ENCODE results near the gene SDK2. TPM values are rescaled to one million over a fixed set of nuclear protein-coding genes. Genes with fewer than 3 reads are reported as not detected.
"Not testable (repeated sequence)": the region's sequence is repeated elsewhere in the genome, so short reads cannot be mapped to it uniquely, and the experiment has no call there.

Gene SDK2
- total RNA-seq, 4 donors from 2014 or later, result 1.5 to 7.0 (median 3.7) TPM

DNA sequence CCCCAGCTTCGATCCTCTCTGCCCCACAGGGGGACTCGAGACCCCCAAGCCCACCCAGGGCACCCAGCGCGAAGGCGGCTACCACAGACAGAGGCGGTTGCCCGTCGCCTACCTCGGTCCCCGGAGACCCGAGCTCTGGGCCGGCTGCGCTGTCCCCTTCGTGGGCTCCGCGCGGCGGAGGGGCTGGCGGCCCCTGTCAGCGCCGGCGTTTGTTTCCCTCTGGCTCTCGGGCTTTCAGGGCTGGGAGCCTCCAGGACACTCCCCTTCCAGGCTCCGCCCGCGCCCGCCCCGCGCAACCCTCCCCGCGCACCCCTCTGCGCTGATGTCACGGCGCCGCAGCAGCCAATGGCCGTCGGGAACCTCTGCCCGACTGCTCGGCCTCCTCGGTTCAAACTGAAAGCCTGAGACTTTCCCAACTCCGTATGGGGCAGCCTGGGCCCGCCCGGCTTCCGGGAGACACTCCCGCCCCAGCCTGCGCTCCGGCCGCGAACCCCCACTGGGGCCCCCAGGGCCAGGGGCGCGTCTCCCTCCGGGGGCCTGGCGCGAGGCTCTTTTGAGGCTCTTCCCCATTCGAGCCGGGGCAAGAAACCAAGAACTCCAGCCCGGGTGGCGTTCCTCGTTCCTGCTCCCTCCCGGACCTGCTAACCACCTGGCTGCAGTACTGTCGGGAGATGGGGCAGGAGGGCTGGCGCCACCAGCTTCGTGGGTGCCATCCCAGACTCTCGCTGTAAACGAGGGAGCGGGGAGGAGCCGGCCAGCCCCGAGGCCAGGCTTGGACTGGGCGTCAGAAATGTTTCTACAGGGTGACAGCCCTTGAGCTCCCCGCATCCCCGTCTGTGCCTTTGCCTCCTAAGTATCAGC is 332.2 kb downstream of the SDK2 start, which contains the start of gene CDC42EP4:
CDC42EP4 (minus strand) TSS at position 221 of the 861 bp plus-strand sequence. CDS start 25,501 bp downstream, outside the sequence.
- DNase-seq, result peak; percentile 95 to 96
- no peaks in the 10 kb centered on the region for H3K36me3 ChIP-seq
- intact Hi-C loops (cut with DNase I), result loop anchor here (2.0 kb wide), 1 partner anchor 53 kb away; no protein-coding TSS in a partner anchor
- peaks cover 28 to 36% of the 10 kb centered on the region in 2 donors for H3K4me1 ChIP-seq
- TF ChIP-seq POLR2A (IDR thresholded peaks at IDR 0.05), result peak; percentile 88 to 100
- TF ChIP-seq, protein P1, sequence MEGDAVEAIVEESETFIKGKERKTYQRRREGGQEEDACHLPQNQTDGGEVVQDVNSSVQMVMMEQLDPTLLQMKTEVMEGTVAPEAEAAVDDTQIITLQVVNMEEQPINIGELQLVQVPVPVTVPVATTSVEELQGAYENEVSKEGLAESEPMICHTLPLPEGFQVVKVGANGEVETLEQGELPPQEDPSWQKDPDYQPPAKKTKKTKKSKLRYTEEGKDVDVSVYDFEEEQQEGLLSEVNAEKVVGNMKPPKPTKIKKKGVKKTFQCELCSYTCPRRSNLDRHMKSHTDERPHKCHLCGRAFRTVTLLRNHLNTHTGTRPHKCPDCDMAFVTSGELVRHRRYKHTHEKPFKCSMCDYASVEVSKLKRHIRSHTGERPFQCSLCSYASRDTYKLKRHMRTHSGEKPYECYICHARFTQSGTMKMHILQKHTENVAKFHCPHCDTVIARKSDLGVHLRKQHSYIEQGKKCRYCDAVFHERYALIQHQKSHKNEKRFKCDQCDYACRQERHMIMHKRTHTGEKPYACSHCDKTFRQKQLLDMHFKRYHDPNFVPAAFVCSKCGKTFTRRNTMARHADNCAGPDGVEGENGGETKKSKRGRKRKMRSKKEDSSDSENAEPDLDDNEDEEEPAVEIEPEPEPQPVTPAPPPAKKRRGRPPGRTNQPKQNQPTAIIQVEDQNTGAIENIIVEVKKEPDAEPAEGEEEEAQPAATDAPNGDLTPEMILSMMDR (IDR thresholded peaks at IDR 0.05), result no peak
- H3K9me3 ChIP-seq, result no peaks in the 10 kb centered on the region
- H3K4me3 ChIP-seq (replicated peaks in 1 of 3), result peak within 1 kb of the TSS; percentile 63 to 99 (median 99)
- 1 to 6% methylated on average over 7 to 25 of the region's 71 CpGs for WGBS, 2 donors
- no peaks in the 10 kb centered on the region for H3K27me3 ChIP-seq
- peak within 1 kb of the TSS; percentile 96 to 100 (median 96) for H3K27ac ChIP-seq

DNA sequence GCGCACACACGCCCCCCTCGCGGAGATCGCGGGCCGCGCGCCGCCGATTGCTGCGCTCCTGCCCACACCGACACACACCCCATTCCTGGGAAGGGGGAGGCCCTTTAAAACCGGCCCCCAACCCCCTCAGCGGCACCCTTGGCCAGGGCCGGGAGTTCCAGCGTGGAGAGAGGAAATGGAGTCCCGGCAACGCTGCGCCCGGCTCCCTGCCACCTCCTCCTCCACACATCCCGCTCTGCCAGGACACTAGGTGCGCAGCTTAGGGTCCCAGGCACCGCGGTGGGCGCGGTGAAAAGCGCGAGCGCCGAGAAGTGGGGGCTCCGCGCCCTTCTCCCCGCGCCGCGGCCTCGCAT is 332.8 kb downstream of the SDK2 start:
- peak overlapping the region; percentile 96 to 100 (median 96) for H3K27ac ChIP-seq
- H3K4me3 ChIP-seq (replicated peaks in 1 of 3), result peak overlapping the region; percentile 63 to 99 (median 99)
- no peak for DNase-seq
- 0% methylated on average over 6 to 12 of the region's 38 CpGs for WGBS, 2 donors
- TF ChIP-seq, protein P1 (IDR thresholded peaks at IDR 0.05), result peak in 1 of 6 experiments; percentile 19
- no peak for TF ChIP-seq POLR2A (IDR thresholded peaks at IDR 0.05)
- peaks cover 35 to 39% of the 10 kb centered on the region in 2 donors for H3K4me1 ChIP-seq
- H3K9me3 ChIP-seq, result no peaks in the 10 kb centered on the region
- no peaks in the 10 kb centered on the region for H3K27me3 ChIP-seq
- H3K36me3 ChIP-seq, result no peaks in the 10 kb centered on the region
- intact Hi-C loops (cut with DNase I), result no loop called here

DNA sequence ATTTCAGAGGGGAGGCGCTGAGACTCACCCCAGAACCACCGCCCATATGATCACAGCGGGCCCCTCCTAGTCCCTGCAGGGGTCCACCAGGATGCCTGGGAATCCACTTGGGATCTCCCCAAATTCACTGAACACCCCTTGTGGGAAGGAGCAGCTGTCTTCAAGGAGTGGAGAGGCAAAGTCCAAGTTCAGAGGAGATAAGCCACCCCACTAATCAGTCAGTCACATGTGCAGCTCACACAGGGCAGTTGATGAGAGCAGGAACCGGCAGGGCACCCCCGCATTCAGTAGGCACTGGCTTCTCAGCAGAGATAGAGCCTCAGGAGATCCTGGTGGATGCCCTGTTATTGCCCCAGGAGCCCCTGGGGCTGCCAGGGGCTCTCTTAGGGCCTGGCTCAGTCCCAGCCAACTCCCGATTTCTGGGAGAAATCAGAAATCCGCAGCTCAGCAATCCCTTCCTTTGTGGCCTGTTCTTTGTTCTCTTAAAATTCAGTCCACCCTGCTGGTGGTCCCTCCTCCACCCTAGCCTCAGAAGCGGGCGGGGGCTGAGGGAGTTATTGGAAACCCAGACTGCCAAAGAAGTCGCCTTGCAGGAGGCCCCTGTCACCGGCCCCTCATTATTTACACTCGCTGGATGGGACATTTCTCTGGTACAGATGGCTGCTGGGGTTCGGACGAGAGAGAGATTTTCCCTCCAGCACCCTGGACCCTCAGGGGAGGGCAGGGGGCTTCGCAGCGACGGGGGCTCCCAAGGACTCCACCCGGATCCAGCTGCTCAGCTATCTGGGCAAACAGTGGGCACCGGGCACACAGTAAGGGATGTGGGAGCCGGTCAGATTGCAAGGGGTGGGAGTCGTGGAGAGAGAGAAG is 334.3 kb downstream of the SDK2 start:
- H3K4me3 ChIP-seq (replicated peaks in 1 of 3), result peak overlapping the region; percentile 63 to 99 (median 99)
- TF ChIP-seq, protein P1 (IDR thresholded peaks at IDR 0.05), result no peak
- peak in 1 of 2 donors; percentile 16 for TF ChIP-seq POLR2A (IDR thresholded peaks at IDR 0.05)
- peaks cover 49 to 53% of the 10 kb centered on the region in 2 donors for H3K4me1 ChIP-seq
- H3K27ac ChIP-seq, result peak overlapping the region; percentile 96 to 100 (median 96)
- H3K27me3 ChIP-seq, result no peaks in the 10 kb centered on the region
- H3K36me3 ChIP-seq, result no peaks in the 10 kb centered on the region
- intact Hi-C loops (cut with DNase I), result no loop called here
- DNase-seq, result peak; percentile 51 to 53
- H3K9me3 ChIP-seq, result no peaks in the 10 kb centered on the region
- WGBS, 2 donors, result 11 to 17% methylated on average over 18 to 21 of the region's 21 CpGs

DNA sequence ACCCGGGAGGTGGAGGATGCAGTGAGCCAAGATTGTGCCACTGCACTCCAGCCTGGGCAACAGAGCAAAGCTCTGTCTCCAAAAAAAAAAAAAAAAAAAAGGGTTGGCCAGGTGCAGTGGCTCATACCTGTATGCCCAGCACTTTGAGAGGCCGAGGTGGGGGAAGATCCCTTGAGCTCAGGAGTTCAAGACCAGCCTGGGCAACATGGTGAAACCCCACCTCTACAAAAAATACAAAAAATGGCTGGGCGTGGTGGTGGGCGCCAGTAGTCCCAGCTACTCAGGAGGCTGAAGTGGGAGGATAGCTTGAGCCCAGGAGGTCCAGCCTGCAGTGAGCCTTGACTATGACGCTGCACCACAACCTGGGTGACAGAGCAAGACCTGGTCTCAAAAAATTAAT is 335.3 kb downstream of the SDK2 start:
- peaks cover 59 to 63% of the 10 kb centered on the region in 2 donors for H3K4me1 ChIP-seq
- not testable (repeated sequence) for H3K27me3 ChIP-seq

More for the DNA sequence above, 335.3 kb downstream of the SDK2 start:
- H3K9me3 ChIP-seq; H3K36me3 ChIP-seq; intact Hi-C loops (cut with DNase I): not testable (repeated sequence)
- H3K4me3 ChIP-seq (replicated peaks in 1 of 3), result peak overlapping the region in 1 of 3 donors; percentile 99
- H3K27ac ChIP-seq, result peak overlapping the region; percentile 96 to 100 (median 96)
- peak; percentile 12 for DNase-seq
- WGBS, 2 donors, result 67 to 78% methylated on average over 5 of the region's 5 CpGs

Measured in thyroid gland (tissue), 4 donors.